Testis (tissue), 2 donors: ENCODE data around the gene SLC22A12.

Experiments
- POLR2A ChIP-seq: fragments of 450-650 bp; IDR thresholded peaks from one replicate; pipeline ENCODE4 v1.6.1; 2017; ENCODE audit warnings: antibody characterized with exemption, mild to moderate bottlenecking, moderate library complexity
- TF ChIP-seq, protein P1 (sequence below), 3 experiments: fragments of 450-650 bp in 2 of 3; fragments of 200-600 bp in 1 of 3; sonication (generic) in 1 of 3; IDR thresholded peaks; one replicate each; pipeline ENCODE4 v1.5.1; 2016 to 2019; ENCODE audit warnings: antibody characterized with exemption in 3 of 3, mild to moderate bottlenecking in 2 of 3, moderate library complexity in 1 of 3

DNA sequence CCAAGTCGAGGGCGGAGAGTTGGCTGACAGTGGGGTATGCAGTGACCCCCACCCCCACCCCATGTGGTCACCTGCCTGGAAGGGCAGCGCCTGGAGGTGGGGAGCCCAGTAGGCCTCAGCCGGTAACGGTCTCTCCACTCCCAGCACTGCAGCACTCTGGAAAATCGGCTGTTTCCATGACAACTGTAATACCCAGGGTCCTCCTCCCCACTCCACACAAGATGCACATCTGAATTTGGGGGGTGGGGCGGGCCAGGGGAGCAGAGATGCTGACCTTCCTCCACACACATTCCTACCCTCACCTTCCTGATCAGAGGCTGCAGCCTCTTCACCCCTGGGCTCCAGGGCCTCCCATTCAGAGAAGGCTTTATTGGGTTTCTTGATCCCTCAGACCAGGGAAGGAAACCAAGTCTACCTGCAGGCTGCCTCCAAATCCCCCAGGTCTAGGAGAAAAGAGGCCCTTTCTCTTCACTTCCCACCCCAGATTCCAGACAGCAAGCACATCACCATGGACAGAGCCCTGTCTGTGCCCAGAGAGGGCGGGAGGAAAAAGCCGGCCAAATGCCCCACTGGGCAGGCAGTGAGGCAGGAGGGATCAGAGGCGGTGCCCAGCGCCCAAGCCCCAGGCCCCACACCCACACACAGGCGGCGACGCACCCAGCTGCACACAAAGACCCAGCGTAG lies 46.5 kb downstream of the SLC22A12 start:
- TF ChIP-seq POLR2A, result no peak
- TF ChIP-seq, protein P1, sequence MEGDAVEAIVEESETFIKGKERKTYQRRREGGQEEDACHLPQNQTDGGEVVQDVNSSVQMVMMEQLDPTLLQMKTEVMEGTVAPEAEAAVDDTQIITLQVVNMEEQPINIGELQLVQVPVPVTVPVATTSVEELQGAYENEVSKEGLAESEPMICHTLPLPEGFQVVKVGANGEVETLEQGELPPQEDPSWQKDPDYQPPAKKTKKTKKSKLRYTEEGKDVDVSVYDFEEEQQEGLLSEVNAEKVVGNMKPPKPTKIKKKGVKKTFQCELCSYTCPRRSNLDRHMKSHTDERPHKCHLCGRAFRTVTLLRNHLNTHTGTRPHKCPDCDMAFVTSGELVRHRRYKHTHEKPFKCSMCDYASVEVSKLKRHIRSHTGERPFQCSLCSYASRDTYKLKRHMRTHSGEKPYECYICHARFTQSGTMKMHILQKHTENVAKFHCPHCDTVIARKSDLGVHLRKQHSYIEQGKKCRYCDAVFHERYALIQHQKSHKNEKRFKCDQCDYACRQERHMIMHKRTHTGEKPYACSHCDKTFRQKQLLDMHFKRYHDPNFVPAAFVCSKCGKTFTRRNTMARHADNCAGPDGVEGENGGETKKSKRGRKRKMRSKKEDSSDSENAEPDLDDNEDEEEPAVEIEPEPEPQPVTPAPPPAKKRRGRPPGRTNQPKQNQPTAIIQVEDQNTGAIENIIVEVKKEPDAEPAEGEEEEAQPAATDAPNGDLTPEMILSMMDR (IDR thresholded peaks at IDR 0.05), result no peak
